GM18519 (cell line): ENCODE results near the gene KPNA1.
"Not testable (repeated sequence)": the region's sequence is repeated elsewhere in the genome, so short reads cannot be mapped to it uniquely, and the experiment has no call there.

ENCODE experiments used
- ATAC-seq: cut with Tn5 transposase; IDR thresholded peaks from one replicate; pipeline ENCODE4 v1.9.1; 2021; ENCODE audit warnings: mild to moderate bottlenecking, moderate library complexity; ENCODE audit not compliant: unreplicated experiment, low FRiP score

The KPNA1 gene

GRCh38 chr3:122523317-122523716 lies 8.6 kb upstream of the KPNA1 start:
- no peak for ATAC-seq

GRCh38 chr3:122520861-122521260 lies 6.1 kb upstream of the KPNA1 start:
- ATAC-seq, result no peak

GRCh38 chr3:122519693-122520092 lies 5.0 kb upstream of the KPNA1 start:
- ATAC-seq, result no peak

- ATAC-seq, result no peak
Measured at GRCh38 chr3:122516846-122517360, 2.2 kb upstream of the KPNA1 start.

GRCh38 chr3:122515870-122516269 lies 1.1 kb upstream of the KPNA1 start:
- ATAC-seq, result no peak

GRCh38 chr3:122515020-122515468 lies 305 bp upstream of the KPNA1 start:
- ATAC-seq, result no peak

GRCh38 chr3:122513386-122514122 lies 1.2 kb downstream of the KPNA1 start:
- ATAC-seq, result no peak

- ATAC-seq, result no peak
Measured at GRCh38 chr3:122512284-122512683, 2.5 kb downstream of the KPNA1 start.

- no peak for ATAC-seq
Measured at GRCh38 chr3:122510878-122511535, 3.7 kb downstream of the KPNA1 start.

- not testable (repeated sequence) for ATAC-seq
Measured at GRCh38 chr3:122508944-122509343, 5.8 kb downstream of the KPNA1 start.

- no peak for ATAC-seq
Measured at GRCh38 chr3:122508135-122508914, 6.4 kb downstream of the KPNA1 start.

- no peak for ATAC-seq
Measured at GRCh38 chr3:122506450-122506849, 8.3 kb downstream of the KPNA1 start.

GRCh38 chr3:122505676-122506075 lies 9.1 kb downstream of the KPNA1 start:
- ATAC-seq, result no peak

- no peak for ATAC-seq
Measured at GRCh38 chr3:122502941-122503340, 11.8 kb downstream of the KPNA1 start.

GRCh38 chr3:122502139-122502538 lies 12.6 kb downstream of the KPNA1 start:
- no peak for ATAC-seq

GRCh38 chr3:122500964-122501363 lies 13.8 kb downstream of the KPNA1 start:
- ATAC-seq, result not testable (repeated sequence)

GRCh38 chr3:122498152-122498551 lies 16.6 kb downstream of the KPNA1 start:
- no peak for ATAC-seq

- peak; percentile 89 for ATAC-seq
Measured at GRCh38 chr3:122497425-122497824, 17.3 kb downstream of the KPNA1 start.

GRCh38 chr3:122496508-122496907 lies 18.2 kb downstream of the KPNA1 start:
- no peak for ATAC-seq

- ATAC-seq, result no peak
Measured at GRCh38 chr3:122493296-122493695, 21.4 kb downstream of the KPNA1 start.
